ENCODE measurements around the gene KCNH6.

The KCNH6 gene, protein sequence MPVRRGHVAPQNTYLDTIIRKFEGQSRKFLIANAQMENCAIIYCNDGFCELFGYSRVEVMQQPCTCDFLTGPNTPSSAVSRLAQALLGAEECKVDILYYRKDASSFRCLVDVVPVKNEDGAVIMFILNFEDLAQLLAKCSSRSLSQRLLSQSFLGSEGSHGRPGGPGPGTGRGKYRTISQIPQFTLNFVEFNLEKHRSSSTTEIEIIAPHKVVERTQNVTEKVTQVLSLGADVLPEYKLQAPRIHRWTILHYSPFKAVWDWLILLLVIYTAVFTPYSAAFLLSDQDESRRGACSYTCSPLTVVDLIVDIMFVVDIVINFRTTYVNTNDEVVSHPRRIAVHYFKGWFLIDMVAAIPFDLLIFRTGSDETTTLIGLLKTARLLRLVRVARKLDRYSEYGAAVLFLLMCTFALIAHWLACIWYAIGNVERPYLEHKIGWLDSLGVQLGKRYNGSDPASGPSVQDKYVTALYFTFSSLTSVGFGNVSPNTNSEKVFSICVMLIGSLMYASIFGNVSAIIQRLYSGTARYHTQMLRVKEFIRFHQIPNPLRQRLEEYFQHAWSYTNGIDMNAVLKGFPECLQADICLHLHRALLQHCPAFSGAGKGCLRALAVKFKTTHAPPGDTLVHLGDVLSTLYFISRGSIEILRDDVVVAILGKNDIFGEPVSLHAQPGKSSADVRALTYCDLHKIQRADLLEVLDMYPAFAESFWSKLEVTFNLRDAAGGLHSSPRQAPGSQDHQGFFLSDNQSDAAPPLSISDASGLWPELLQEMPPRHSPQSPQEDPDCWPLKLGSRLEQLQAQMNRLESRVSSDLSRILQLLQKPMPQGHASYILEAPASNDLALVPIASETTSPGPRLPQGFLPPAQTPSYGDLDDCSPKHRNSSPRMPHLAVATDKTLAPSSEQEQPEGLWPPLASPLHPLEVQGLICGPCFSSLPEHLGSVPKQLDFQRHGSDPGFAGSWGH
- 0 reads per million in 2 experiments for total RNA-seq

DNA sequence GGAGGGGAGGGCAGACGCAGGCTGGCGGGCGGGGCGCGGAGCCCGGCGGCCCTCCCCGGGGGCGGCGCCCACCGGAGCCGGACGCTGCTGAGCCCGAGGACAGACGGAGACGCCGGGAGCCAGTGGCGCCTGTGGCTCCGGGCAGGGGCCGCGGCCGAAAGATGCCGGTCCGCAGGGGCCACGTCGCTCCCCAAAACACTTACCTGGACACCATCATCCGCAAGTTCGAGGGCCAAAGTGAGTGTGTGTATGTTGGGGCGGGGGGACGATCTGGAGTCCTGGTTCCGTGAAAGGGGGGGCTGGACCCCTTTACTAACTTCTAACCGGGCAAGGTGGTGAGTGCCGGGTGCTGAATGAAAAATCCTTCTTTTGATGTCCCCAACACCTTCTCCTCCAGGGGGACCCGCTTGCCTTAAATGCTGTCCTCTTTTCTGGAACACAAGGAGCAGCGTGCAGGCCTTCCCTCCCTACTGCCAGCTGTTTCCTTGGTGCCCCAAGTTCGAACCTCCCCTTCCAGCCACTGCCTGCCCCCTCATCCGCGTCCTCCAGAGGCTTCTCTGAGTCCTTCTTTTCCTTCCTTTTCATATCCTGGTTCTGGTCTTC lies at the start of gene KCNH6:
Gene KCNH6, plus strand, starts transcription at position 106 of the 603 bp plus-strand sequence. Its CDS starts 56 bp downstream, at position 162.
- no peak for DNase-seq (ENCODE audit: low read depth)

- no peak for DNase-seq (ENCODE audit: low read depth)
Observed at GRCh38 chr17:63474174-63474573, 49.0 kb upstream of the KCNH6 start.

DNA sequence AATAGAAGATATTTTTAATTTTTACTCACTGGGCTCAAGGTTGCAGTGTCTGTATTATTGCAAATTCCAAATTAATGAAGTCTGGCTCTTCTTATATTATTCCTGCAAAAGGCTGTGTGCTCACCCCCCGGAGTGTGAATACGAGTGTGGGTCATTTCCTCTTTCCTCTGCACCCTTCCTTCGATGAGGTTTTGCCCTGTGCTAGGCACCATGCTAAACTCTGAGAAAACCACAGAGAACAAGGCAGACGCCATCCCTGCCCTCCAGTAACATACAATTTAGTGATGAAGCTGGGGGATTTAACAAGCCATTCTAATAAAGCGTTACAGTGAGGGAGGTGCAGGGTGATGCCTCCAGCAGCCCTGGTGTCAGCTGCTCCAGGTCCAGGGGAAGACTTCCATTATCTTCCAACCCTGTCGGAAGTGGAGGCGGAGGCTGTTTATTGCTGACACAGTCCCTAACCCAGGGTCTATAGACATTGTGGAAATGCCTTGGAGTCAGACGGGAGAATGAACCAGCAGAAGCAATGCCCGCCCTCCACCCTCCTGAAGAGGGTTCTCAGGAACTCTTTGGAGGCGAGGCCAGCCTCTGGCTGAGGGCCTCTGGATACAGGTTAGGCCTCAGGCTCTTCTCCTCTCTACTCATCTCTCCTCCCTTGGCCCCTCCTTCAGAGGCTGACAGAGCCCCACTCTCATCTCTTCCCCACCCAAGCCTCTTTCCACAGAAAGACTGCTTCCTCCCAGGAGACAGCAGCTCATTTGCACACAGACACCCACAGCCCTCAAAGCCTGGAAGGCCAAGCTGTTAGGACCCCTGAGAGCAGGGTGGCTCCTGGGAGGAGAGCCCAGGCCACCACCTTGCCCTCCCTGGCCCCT lies 48.3 kb upstream of the KCNH6 start:
- no peak for DNase-seq (ENCODE audit: low read depth)

GRCh38 chr17:63475491-63476412 lies 47.4 kb upstream of the KCNH6 start:
- no peak for DNase-seq (ENCODE audit: low read depth)

- DNase-seq (ENCODE audit: low read depth) = no peak
Observed at GRCh38 chr17:63476459-63476853, 46.7 kb upstream of the KCNH6 start.

GRCh38 chr17:63476854-63477479 lies 46.2 kb upstream of the KCNH6 start, which contains the start of gene ACE:
Gene ACE, plus strand, starts transcription at chr17:63477061. Its CDS starts 34 bp downstream, at chr17:63477095.
- peak; percentile 20 for DNase-seq (ENCODE audit: low read depth)

DNA sequence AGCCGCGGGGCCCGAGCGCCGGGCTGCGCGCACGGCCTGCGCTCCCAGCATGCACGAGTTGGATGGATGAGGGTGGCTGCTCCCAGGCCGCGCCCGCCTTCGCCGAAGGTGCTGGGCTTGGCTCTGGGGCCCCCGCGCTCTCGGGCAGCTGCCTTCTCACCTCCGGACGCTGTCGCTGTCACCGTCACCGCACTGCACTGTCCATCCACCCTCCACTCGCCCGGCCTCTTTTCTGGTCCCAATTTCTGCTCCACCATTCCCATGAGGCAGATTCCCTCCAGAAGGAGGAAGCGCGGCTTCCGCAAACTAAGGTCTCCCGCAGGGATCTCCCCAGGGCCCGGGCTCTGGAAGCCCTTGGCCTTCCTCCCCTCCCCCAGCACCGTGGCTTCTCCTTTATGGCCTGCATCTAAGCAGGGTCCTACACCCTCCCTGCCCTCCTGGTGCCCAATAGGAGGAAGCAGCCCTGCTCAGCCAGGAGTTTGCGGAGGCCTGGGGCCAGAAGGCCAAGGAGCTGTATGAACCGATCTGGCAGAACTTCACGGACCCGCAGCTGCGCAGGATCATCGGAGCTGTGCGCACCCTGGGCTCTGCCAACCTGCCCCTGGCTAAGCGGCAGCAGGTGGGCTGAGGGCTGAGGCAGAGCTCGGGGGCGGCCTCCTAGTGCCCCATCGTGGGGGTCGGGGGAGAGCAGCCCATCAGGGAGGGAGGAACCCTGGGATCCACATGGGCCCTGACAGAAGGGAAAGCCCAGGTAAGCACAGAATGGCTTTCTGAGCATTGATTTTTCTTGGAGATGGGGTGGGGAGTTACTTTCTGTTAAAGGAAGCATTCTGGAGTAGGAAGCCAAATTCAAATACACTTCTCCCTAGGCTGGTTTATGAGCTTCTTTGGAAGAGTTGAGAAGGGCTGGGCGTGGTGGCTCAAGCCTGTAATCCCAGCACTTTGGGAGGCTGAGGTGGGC lies 45.4 kb upstream of the KCNH6 start:
- DNase-seq (ENCODE audit: low read depth) = no peak

GRCh38 chr17:63478814-63479494 lies 44.2 kb upstream of the KCNH6 start:
- peak; percentile 73 for DNase-seq (ENCODE audit: low read depth)

DNA sequence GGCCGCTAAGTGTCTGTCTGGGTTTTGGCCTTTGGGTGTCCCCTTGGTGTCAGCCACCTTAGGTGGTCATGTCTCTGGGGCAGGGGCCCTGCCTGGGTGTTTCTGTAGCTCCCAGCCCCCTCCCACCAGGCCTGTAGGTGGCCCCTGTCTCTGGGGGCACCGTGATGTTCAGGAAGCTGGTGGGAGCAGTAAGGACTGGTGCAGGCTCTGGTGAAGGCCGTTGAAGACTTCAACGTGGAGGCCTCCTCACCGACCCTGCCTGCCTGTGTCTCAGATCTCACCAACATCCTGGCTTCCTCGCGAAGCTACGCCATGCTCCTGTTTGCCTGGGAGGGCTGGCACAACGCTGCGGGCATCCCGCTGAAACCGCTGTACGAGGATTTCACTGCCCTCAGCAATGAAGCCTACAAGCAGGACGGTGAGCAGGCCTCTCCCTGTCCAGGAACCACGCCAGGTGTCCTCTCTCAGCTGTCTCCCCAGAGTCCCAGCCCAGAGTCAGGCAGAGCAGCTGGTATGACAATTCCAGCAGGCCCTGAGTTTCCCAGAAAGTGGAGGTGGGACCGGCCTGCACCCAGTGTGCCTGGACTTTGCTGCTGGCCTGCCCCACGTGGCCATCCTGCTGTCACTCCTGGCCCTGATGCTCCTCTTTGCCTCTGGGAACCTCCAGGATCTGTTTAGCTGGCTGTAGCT lies 43.5 kb upstream of the KCNH6 start:
- DNase-seq (ENCODE audit: low read depth) = no peak

DNA sequence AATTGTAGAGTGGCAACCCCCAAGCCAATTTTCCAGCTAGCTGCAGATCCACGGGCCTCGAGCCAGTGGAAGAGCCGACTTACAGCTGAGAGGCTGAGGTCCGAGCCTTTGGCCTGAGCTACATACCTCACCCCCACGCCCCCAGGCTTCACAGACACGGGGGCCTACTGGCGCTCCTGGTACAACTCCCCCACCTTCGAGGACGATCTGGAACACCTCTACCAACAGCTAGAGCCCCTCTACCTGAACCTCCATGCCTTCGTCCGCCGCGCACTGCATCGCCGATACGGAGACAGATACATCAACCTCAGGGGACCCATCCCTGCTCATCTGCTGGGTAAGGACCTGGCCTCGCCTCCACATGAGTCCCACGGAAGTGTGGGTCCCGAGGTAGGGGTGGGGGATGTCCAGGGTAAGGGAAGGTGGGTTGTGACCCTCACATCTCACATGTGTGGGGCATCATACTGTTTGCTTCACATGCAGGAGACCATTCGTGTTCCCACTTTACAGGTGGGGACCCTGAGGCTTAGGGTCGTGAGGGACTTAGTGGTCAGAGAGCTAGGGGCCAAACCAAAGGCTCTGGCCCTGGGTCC lies 42.9 kb upstream of the KCNH6 start:
- no peak for DNase-seq (ENCODE audit: low read depth)

DNA sequence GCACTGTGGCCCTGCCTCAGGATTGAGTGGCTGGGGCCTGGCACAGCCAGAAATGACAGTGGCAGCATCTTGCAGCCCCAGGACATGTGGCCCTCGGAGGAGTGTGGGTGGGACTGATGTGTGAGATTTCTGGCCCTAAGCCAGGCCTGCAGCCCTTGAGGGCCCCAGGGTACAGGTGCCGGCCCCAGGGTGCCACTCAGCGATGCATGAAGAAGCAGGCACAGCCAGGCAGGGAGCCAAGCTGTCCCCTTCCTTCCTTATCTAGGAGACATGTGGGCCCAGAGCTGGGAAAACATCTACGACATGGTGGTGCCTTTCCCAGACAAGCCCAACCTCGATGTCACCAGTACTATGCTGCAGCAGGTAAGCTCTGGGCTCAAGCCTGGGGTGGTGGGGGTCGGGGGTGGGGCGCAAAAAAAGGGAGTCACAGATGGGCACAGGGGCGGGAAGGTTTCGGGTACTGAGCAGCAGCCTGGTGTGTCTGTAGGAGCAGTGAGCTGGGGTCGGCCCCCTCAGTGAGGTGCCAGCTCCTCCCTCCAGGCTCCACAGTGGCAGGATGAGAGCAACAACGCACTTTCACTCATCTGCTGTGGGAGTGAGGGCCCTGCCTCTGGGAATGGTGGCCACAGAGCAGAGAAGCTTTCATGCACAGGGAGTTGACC lies 42.2 kb upstream of the KCNH6 start:
- DNase-seq (ENCODE audit: low read depth) = no peak

DNA sequence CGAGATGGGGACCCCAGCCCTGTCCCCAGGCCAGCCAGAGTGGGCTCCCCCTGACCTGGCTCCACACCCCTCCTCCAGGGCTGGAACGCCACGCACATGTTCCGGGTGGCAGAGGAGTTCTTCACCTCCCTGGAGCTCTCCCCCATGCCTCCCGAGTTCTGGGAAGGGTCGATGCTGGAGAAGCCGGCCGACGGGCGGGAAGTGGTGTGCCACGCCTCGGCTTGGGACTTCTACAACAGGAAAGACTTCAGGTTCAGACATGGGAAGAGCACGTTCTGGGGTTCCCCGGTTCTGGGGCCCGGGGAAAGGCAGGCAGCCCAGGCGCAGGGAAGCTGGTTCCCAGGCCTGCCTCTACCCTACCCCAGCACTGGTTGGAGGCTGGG lies 41.7 kb upstream of the KCNH6 start:
- no peak for DNase-seq (ENCODE audit: low read depth)

- DNase-seq (ENCODE audit: low read depth) = no peak
Observed at GRCh38 chr17:63482509-63482908, 40.6 kb upstream of the KCNH6 start.

DNA sequence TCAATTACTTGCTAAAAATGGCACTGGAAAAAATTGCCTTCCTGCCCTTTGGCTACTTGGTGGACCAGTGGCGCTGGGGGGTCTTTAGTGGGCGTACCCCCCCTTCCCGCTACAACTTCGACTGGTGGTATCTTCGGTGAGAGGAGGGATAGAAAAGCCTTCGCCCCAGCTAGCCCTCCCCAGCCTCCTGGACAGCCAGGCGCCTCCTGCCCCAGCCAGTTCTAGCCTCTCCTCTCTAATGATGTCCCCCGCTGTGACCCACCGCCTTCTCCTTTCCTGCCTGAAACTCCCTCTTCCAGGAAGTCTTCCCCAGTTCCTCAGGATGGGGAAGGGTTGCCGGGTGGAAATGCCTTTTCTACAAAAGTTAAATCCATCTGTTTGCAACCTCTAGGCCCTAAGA lies 40.1 kb upstream of the KCNH6 start:
- DNase-seq (ENCODE audit: low read depth) = no peak

DNA sequence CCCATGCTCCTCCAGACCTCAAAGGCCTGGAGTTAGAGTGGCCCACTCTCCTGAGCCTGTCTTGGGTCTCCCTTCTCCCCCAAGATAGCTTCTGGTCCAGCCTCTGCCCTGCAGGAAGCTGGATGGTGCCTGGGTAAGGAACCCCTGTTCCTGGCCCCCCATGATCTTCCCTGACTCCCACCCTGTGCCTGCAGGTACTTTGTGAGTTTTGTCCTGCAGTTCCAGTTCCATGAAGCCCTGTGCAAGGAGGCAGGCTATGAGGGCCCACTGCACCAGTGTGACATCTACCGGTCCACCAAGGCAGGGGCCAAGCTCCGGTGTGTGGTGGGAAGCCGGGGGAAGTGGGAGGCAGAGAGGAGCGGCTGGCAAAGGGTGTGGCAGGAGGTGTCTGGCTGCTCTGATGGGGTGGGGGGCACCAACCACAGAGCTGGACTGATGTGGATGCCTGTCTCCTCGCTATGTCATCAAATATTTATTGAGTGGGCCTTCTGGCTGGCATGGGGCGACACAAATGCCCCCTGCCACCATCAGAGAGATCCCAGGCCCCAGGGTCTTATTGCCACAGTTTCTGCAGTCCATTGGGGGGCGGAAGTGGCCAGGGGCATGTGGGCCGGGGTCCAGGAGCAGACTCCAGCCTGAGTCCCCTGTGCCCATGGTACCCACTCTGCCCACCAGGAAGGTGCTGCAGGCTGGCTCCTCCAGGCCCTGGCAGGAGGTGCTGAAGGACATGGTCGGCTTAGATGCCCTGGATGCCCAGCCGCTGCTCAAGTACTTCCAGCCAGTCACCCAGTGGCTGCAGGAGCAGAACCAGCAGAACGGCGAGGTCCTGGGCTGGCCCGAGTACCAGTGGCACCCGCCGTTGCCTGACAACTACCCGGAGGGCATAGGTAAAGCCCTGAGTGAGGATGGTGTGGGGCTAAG lies 39.2 kb upstream of the KCNH6 start:
- no peak for DNase-seq (ENCODE audit: low read depth)
